ENCODE data around the gene CHSY1. TPM values are rescaled to one million over a fixed set of nuclear protein-coding genes. Genes with fewer than 3 reads are reported as not detected.
A peak's percentile ranks its signal among the peaks of the same experiment; 100 is the strongest.

CHSY1 gene
- total RNA-seq, 1 donor from 2014 or later: 23.3 TPM

GRCh38 chr15:101198031-101198575 lies 53.7 kb downstream of the CHSY1 start:
- DNase-seq (ENCODE audit: low spot score): no peak
- no peaks in the 10 kb centered on the region for H3K27me3 Mint-ChIP-seq (ENCODE audit: insufficient read depth, low read depth)
- peaks cover 86% of the 10 kb centered on the region for H4K20me1 ChIP-seq (ENCODE audit: low read depth)
- no peaks in the 10 kb centered on the region for H3K9me3 ChIP-seq (ENCODE audit: low read depth)
- no peaks in the 10 kb centered on the region for H3K36me3 ChIP-seq
- no peak overlapping the region for H2AFZ ChIP-seq (replicated peaks)
- H3K4me1 ChIP-seq: peaks cover 38% of the 10 kb centered on the region
- no peak overlapping the region for H3K4me3 ChIP-seq
- peaks cover 53% of the 10 kb centered on the region for H3K4me1 Mint-ChIP-seq
- H3K27ac ChIP-seq: no peak overlapping the region
- no peak overlapping the region for H3K27ac Mint-ChIP-seq
- H3K4me2 ChIP-seq: peak overlapping the region; percentile 45
- no peaks in the 10 kb centered on the region for H3K27me3 ChIP-seq
- no peaks in the 10 kb centered on the region for H3K9me3 Mint-ChIP-seq
- peaks cover 19% of the 10 kb centered on the region for H3F3A ChIP-seq (ENCODE audit: low read depth)
- no peak overlapping the region for H3K9ac ChIP-seq
- H3K4me3 Mint-ChIP-seq: no peak overlapping the region
- H3K79me2 ChIP-seq (ENCODE audit: low read depth): peaks cover 86% of the 10 kb centered on the region
- H3K36me3 Mint-ChIP-seq: peaks cover 3% of the 10 kb centered on the region
- TF ChIP-seq EZH2 (IDR thresholded peaks at IDR 0.05) (no peak), EZH2phosphoT487 (IDR thresholded peaks at IDR 0.05) (no peak), CTCF (IDR thresholded peaks at IDR 0.05) (no peak)

- peaks cover 50% of the 10 kb centered on the region for H3K4me1 Mint-ChIP-seq
- H3K79me2 ChIP-seq (ENCODE audit: low read depth): peaks cover 96% of the 10 kb centered on the region
- H3F3A ChIP-seq (ENCODE audit: low read depth): peaks cover 3% of the 10 kb centered on the region
- TF ChIP-seq EZH2 (IDR thresholded peaks at IDR 0.05): no peak
- TF ChIP-seq CTCF (IDR thresholded peaks at IDR 0.05): no peak
- no peak for TF ChIP-seq EZH2phosphoT487 (IDR thresholded peaks at IDR 0.05)
- H3K9me3 Mint-ChIP-seq: no peaks in the 10 kb centered on the region
- H3K36me3 Mint-ChIP-seq: peaks cover 3% of the 10 kb centered on the region
- H3K27me3 Mint-ChIP-seq (ENCODE audit: insufficient read depth, low read depth): no peaks in the 10 kb centered on the region
- no peak overlapping the region for H3K4me3 ChIP-seq
- H3K4me3 Mint-ChIP-seq: no peak overlapping the region
- H3K9me3 ChIP-seq (ENCODE audit: low read depth): no peaks in the 10 kb centered on the region
- H3K27me3 ChIP-seq: no peaks in the 10 kb centered on the region
- H3K9ac ChIP-seq: no peak overlapping the region
- H3K36me3 ChIP-seq: no peaks in the 10 kb centered on the region
- H3K27ac Mint-ChIP-seq: no peak overlapping the region
- no peak overlapping the region for H3K4me2 ChIP-seq
- peaks cover 32% of the 10 kb centered on the region for H3K4me1 ChIP-seq
- H2AFZ ChIP-seq (replicated peaks): no peak overlapping the region
- peaks cover 89% of the 10 kb centered on the region for H4K20me1 ChIP-seq (ENCODE audit: low read depth)
- no peak for DNase-seq (ENCODE audit: low spot score)
- no peak overlapping the region for H3K27ac ChIP-seq
Measured at GRCh38 chr15:101194546-101195125, 57.2 kb downstream of the CHSY1 start.

GRCh38 chr15:101193806-101194545 lies 57.9 kb downstream of the CHSY1 start:
- Mint-ChIP-seq H3K27me3 (ENCODE audit: insufficient read depth, low read depth) (no peaks in the 10 kb centered on the region), H3K36me3 (peaks cover 3% of the 10 kb centered on the region), H3K4me3 (no peak overlapping the region), H3K27ac (no peak overlapping the region), H3K9me3 (no peaks in the 10 kb centered on the region), H3K4me1 (peaks cover 52% of the 10 kb centered on the region)
- DNase-seq (ENCODE audit: low spot score): no peak
- peaks cover 96% of the 10 kb centered on the region for H3K79me2 ChIP-seq (ENCODE audit: low read depth)
- no peak for TF ChIP-seq CTCF (IDR thresholded peaks at IDR 0.05)
- TF ChIP-seq EZH2phosphoT487 (IDR thresholded peaks at IDR 0.05): no peak
- no peak for TF ChIP-seq EZH2 (IDR thresholded peaks at IDR 0.05)
- no peaks in the 10 kb centered on the region for H3K9me3 ChIP-seq (ENCODE audit: low read depth)
- H3K9ac ChIP-seq: no peak overlapping the region
- peaks cover 3% of the 10 kb centered on the region for H3F3A ChIP-seq (ENCODE audit: low read depth)
- H3K4me2 ChIP-seq: no peak overlapping the region
- H3K36me3 ChIP-seq: no peaks in the 10 kb centered on the region
- no peak overlapping the region for H3K4me3 ChIP-seq
- H3K27ac ChIP-seq: no peak overlapping the region
- no peak overlapping the region for H2AFZ ChIP-seq (replicated peaks)
- no peaks in the 10 kb centered on the region for H3K27me3 ChIP-seq
- peaks cover 89% of the 10 kb centered on the region for H4K20me1 ChIP-seq (ENCODE audit: low read depth)
- peaks cover 29% of the 10 kb centered on the region for H3K4me1 ChIP-seq

All from neural progenitor cell (in vitro differentiated cells).